ENCODE data around the gene ATP23.

The ATP23 gene

GRCh38 chr12:57990241-57990883, 49.0 kb downstream of the ATP23 start:
- Histone ChIP-seq H3K36me3 (ENCODE audit: control insufficient read depth, low read depth, low read length) (no peaks in the 10 kb centered on the region), H3K4me1 (ENCODE audit: control insufficient read depth, low read depth, low read length) (no peaks in the 10 kb centered on the region), H3K27ac (ENCODE audit: low read length) (no peak overlapping the region), H3K4me3 (ENCODE audit: low read length) (no peak overlapping the region), H3K9ac (ENCODE audit: low read length) (no peak overlapping the region), H3K9me3 (ENCODE audit: control insufficient read depth, low read depth, low read length) (no peaks in the 10 kb centered on the region), H3K27me3 (ENCODE audit: control insufficient read depth, insufficient read depth, low read length) (no peaks in the 10 kb centered on the region)

- Histone ChIP-seq H3K27me3 (ENCODE audit: control insufficient read depth, insufficient read depth, low read length) (no peaks in the 10 kb centered on the region), H3K9me3 (ENCODE audit: control insufficient read depth, low read depth, low read length) (peaks cover 5% of the 10 kb centered on the region), H3K36me3 (ENCODE audit: control insufficient read depth, low read depth, low read length) (no peaks in the 10 kb centered on the region), H3K9ac (ENCODE audit: low read length) (no peak overlapping the region), H3K27ac (ENCODE audit: low read length) (no peak overlapping the region), H3K4me3 (ENCODE audit: low read length) (no peak overlapping the region), H3K4me1 (ENCODE audit: control insufficient read depth, low read depth, low read length) (no peaks in the 10 kb centered on the region)
These were observed 50.6 kb downstream of the ATP23 start for GRCh38 chr12:57992001-57992400.

GRCh38 chr12:57993030-57993429, 51.7 kb downstream of the ATP23 start:
- H3K27ac ChIP-seq (ENCODE audit: low read length): no peak overlapping the region
- H3K27me3 ChIP-seq (ENCODE audit: control insufficient read depth, insufficient read depth, low read length): no peaks in the 10 kb centered on the region
- no peak overlapping the region for H3K9ac ChIP-seq (ENCODE audit: low read length)
- H3K9me3 ChIP-seq (ENCODE audit: control insufficient read depth, low read depth, low read length): peaks cover 5% of the 10 kb centered on the region
- H3K36me3 ChIP-seq (ENCODE audit: control insufficient read depth, low read depth, low read length): no peaks in the 10 kb centered on the region
- H3K4me1 ChIP-seq (ENCODE audit: control insufficient read depth, low read depth, low read length): no peaks in the 10 kb centered on the region
- H3K4me3 ChIP-seq (ENCODE audit: low read length): no peak overlapping the region

- H3K9ac ChIP-seq (ENCODE audit: low read length): no peak overlapping the region
- no peaks in the 10 kb centered on the region for H3K27me3 ChIP-seq (ENCODE audit: control insufficient read depth, insufficient read depth, low read length)
- H3K4me3 ChIP-seq (ENCODE audit: low read length): no peak overlapping the region
- no peaks in the 10 kb centered on the region for H3K36me3 ChIP-seq (ENCODE audit: control insufficient read depth, low read depth, low read length)
- H3K4me1 ChIP-seq (ENCODE audit: control insufficient read depth, low read depth, low read length): no peaks in the 10 kb centered on the region
- H3K27ac ChIP-seq (ENCODE audit: low read length): no peak overlapping the region
- peaks cover 5% of the 10 kb centered on the region for H3K9me3 ChIP-seq (ENCODE audit: control insufficient read depth, low read depth, low read length)
These were observed 52.5 kb downstream of the ATP23 start for GRCh38 chr12:57993834-57994233.

- no peaks in the 10 kb centered on the region for H3K27me3 ChIP-seq (ENCODE audit: control insufficient read depth, insufficient read depth, low read length)
- H3K27ac ChIP-seq (ENCODE audit: low read length): no peak overlapping the region
- H3K9me3 ChIP-seq (ENCODE audit: control insufficient read depth, low read depth, low read length): peaks cover 19% of the 10 kb centered on the region
- H3K4me1 ChIP-seq (ENCODE audit: control insufficient read depth, low read depth, low read length): no peaks in the 10 kb centered on the region
- no peaks in the 10 kb centered on the region for H3K36me3 ChIP-seq (ENCODE audit: control insufficient read depth, low read depth, low read length)
- H3K4me3 ChIP-seq (ENCODE audit: low read length): no peak overlapping the region
- H3K9ac ChIP-seq (ENCODE audit: low read length): no peak overlapping the region
These were observed 55.2 kb downstream of the ATP23 start for GRCh38 chr12:57996520-57996919.

GRCh38 chr12:57998251-57998650, 56.9 kb downstream of the ATP23 start:
- no peak overlapping the region for H3K4me3 ChIP-seq (ENCODE audit: low read length)
- H3K27ac ChIP-seq (ENCODE audit: low read length): no peak overlapping the region
- H3K4me1 ChIP-seq (ENCODE audit: control insufficient read depth, low read depth, low read length): no peaks in the 10 kb centered on the region
- H3K27me3 ChIP-seq (ENCODE audit: control insufficient read depth, insufficient read depth, low read length): no peaks in the 10 kb centered on the region
- H3K9ac ChIP-seq (ENCODE audit: low read length): no peak overlapping the region
- H3K36me3 ChIP-seq (ENCODE audit: control insufficient read depth, low read depth, low read length): no peaks in the 10 kb centered on the region
- H3K9me3 ChIP-seq (ENCODE audit: control insufficient read depth, low read depth, low read length): peaks cover 19% of the 10 kb centered on the region

GRCh38 chr12:58000499-58000898, 59.1 kb downstream of the ATP23 start:
- no peak overlapping the region for H3K27ac ChIP-seq (ENCODE audit: low read length)
- no peaks in the 10 kb centered on the region for H3K27me3 ChIP-seq (ENCODE audit: control insufficient read depth, insufficient read depth, low read length)

GRCh38 chr12:58007875-58008274, 66.5 kb downstream of the ATP23 start:
- no peaks in the 10 kb centered on the region for H3K36me3 ChIP-seq (ENCODE audit: control insufficient read depth, low read depth, low read length)
- H3K9ac ChIP-seq (ENCODE audit: low read length): no peak overlapping the region
- no peaks in the 10 kb centered on the region for H3K27me3 ChIP-seq (ENCODE audit: control insufficient read depth, insufficient read depth, low read length)
- no peaks in the 10 kb centered on the region for H3K9me3 ChIP-seq (ENCODE audit: control insufficient read depth, low read depth, low read length)
- no peak overlapping the region for H3K4me3 ChIP-seq (ENCODE audit: low read length)
- H3K27ac ChIP-seq (ENCODE audit: low read length): no peak overlapping the region
- no peaks in the 10 kb centered on the region for H3K4me1 ChIP-seq (ENCODE audit: control insufficient read depth, low read depth, low read length)

More at GRCh38 chr12:58000499-58000898, 59.1 kb downstream of the ATP23 start:
- Histone ChIP-seq H3K4me3 (ENCODE audit: low read length) (no peak overlapping the region), H3K9me3 (ENCODE audit: control insufficient read depth, low read depth, low read length) (peaks cover 19% of the 10 kb centered on the region), H3K4me1 (ENCODE audit: control insufficient read depth, low read depth, low read length) (no peaks in the 10 kb centered on the region), H3K9ac (ENCODE audit: low read length) (no peak overlapping the region), H3K36me3 (ENCODE audit: control insufficient read depth, low read depth, low read length) (no peaks in the 10 kb centered on the region)

GRCh38 chr12:58008634-58009033, 67.3 kb downstream of the ATP23 start:
- Histone ChIP-seq H3K9ac (ENCODE audit: low read length) (no peak overlapping the region), H3K4me3 (ENCODE audit: low read length) (no peak overlapping the region), H3K27me3 (ENCODE audit: control insufficient read depth, insufficient read depth, low read length) (no peaks in the 10 kb centered on the region), H3K4me1 (ENCODE audit: control insufficient read depth, low read depth, low read length) (no peaks in the 10 kb centered on the region), H3K9me3 (ENCODE audit: control insufficient read depth, low read depth, low read length) (no peaks in the 10 kb centered on the region), H3K27ac (ENCODE audit: low read length) (no peak overlapping the region), H3K36me3 (ENCODE audit: control insufficient read depth, low read depth, low read length) (no peaks in the 10 kb centered on the region)
